ENCODE measurements around the gene DCTN3.

DNA sequence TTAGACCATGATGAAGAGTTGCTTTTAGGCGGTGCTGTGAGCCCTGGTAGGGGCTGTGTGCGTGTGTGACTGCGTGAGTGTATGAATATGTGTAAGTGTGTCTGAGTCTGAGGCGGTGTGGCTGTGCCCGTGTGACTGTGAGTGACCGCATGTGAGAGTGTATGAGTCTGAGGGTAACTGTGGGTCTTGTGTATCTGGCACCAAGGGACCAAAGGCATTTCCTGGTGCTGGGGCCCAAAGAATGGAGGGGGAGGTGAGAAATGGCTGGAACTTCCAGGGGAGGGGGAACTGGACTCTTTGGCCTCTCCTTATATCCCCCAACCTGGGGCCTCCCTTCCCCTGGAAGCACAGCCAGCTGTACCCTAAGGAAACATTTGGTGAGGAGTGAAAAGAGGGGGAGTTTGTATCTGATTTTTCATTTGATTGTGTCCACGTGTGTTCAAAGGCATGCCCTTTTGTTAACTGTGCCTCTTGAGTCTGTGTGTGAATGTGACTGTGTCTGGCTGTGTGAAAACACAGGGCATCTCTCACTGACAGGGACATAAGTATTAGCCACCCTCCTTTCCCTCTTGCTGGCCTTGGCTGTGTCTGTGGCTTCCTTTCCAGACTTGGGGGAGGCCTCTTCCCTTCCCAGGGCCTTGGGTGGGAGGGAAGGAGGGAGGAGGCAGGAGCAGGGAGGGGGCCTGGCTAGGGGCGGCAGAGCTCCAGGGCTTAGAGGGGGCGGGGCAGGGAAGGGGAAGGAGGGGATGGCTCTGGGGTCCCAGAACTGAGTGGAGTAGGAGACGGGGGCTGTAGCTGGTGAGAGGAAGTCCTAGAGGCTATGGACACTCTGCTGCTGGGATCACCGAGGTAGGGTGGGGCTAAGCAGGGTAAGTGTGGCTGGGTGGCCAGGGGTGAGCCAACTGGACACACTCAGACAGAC, 33.1 kb upstream of the DCTN3 start:
- no peak for TF ChIP-seq POLR2A (IDR thresholded peaks at IDR 0.05; ENCODE audit: low read depth, low read length)
- TF ChIP-seq, protein P1, sequence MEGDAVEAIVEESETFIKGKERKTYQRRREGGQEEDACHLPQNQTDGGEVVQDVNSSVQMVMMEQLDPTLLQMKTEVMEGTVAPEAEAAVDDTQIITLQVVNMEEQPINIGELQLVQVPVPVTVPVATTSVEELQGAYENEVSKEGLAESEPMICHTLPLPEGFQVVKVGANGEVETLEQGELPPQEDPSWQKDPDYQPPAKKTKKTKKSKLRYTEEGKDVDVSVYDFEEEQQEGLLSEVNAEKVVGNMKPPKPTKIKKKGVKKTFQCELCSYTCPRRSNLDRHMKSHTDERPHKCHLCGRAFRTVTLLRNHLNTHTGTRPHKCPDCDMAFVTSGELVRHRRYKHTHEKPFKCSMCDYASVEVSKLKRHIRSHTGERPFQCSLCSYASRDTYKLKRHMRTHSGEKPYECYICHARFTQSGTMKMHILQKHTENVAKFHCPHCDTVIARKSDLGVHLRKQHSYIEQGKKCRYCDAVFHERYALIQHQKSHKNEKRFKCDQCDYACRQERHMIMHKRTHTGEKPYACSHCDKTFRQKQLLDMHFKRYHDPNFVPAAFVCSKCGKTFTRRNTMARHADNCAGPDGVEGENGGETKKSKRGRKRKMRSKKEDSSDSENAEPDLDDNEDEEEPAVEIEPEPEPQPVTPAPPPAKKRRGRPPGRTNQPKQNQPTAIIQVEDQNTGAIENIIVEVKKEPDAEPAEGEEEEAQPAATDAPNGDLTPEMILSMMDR (conservative IDR thresholded peaks at IDR 0.05; ENCODE audit: low read depth, low read length) = no peak
- no peak for TF ChIP-seq CHD1 (IDR thresholded peaks at IDR 0.05; ENCODE audit: low read depth, low read length)
- TF ChIP-seq, protein P2, sequence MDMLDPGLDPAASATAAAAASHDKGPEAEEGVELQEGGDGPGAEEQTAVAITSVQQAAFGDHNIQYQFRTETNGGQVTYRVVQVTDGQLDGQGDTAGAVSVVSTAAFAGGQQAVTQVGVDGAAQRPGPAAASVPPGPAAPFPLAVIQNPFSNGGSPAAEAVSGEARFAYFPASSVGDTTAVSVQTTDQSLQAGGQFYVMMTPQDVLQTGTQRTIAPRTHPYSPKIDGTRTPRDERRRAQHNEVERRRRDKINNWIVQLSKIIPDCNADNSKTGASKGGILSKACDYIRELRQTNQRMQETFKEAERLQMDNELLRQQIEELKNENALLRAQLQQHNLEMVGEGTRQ (IDR thresholded peaks at IDR 0.05; ENCODE audit: low read depth, low read length) = no peak
- TF ChIP-seq RFX5 (IDR thresholded peaks at IDR 0.05; ENCODE audit: low read depth, low read length) = no peak

Data from IMR-90 (cell line).